ENCODE data around the gene EXOC2.

The EXOC2 gene, protein sequence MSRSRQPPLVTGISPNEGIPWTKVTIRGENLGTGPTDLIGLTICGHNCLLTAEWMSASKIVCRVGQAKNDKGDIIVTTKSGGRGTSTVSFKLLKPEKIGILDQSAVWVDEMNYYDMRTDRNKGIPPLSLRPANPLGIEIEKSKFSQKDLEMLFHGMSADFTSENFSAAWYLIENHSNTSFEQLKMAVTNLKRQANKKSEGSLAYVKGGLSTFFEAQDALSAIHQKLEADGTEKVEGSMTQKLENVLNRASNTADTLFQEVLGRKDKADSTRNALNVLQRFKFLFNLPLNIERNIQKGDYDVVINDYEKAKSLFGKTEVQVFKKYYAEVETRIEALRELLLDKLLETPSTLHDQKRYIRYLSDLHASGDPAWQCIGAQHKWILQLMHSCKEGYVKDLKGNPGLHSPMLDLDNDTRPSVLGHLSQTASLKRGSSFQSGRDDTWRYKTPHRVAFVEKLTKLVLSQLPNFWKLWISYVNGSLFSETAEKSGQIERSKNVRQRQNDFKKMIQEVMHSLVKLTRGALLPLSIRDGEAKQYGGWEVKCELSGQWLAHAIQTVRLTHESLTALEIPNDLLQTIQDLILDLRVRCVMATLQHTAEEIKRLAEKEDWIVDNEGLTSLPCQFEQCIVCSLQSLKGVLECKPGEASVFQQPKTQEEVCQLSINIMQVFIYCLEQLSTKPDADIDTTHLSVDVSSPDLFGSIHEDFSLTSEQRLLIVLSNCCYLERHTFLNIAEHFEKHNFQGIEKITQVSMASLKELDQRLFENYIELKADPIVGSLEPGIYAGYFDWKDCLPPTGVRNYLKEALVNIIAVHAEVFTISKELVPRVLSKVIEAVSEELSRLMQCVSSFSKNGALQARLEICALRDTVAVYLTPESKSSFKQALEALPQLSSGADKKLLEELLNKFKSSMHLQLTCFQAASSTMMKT

DNA sequence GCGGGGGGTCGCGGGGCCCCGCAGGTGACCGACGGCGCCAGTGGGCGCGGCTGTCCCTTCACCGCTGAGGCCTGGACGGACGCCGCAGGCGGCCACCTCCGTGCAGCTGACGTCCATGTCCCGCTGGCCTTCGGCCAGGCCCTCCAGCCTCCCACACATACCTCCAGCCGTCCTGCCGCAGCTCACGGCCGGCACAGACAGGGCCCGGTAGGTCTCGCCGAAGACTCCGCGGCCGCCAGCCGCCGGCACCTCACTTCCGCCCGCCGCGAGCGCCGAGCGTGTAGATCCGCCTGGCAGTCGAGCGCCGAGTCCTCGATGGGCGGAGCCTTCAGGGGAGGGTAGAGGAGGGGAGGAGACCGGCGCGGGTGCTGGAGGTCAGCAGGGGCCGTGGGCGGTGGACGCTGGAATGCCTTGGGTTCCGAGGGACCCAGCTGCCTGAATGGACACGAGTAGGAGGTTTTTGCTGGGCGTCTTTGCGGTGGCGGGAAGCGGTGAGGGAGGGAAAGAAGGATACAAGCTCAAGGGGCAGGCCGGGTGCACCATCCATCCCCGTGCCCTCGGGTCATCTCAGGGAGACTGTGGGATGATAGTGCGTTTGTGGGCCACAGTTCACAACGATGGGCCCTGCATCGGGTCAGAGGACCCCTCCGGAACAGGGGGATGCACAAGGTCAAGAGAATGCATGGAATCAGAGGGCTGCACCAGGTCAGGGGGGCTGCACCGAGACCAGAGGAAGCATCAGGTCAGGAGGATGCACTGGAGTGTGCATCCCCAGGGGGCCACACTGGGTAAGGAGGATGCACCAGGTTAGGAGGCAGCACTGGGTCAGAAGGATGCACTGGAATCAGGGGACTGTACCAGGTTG lies at the start of gene EXOC2:
Gene EXOC2, minus strand, starts transcription at position 282 of the 865 bp plus-strand sequence. CDS start 55,321 bp downstream, outside the sequence.
- peak; percentile 93 for DNase-seq

DNA sequence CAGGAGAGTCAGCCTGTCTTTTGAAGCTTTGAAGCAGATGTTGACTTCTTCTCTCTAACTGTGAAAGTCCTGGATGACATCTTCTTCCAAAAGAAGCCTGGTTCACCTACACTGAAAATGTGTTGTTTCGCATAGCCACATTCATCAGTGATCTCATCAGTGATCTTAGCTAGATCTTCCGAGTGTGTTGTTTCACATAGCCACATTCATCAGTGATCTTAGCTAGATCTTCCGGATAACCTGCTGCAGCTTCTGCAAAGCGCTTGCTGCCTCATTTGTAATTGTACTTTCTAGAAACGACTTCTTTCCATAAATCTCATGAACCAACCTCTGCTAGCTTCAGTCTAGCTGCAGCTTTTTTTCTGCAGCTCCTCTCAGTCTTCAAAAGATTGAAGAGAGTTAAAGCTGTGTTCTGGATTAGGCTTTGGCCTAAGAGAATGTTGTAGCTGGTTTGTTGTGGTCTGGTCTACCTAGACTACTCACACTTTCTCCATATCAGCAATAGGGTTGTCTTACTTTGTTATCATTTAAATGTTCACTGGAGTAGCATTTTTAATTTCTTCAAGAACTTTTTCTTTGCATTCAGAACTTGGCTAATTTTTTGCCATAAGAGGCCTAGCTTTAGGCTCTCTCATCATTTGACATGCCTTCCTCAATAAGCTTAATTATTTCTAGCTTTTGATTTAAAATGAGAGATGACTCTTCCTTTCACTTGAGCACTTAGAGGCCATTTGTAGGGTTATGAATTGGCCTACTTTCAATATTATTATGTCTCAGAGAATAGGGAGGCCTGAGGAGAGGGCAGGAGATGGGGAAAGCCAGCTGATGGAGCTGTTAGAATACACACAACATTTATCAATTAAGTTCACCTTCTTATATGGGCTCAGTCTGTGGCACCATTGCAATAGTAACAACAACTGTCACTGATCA lies 48.7 kb upstream of the EXOC2 start:
- DNase-seq: no peak

GRCh38 chr6:736657-737446 lies 43.9 kb upstream of the EXOC2 start:
- no peak for DNase-seq

- DNase-seq: no peak
These were observed 40.7 kb upstream of the EXOC2 start for GRCh38 chr6:733431-734219.

GRCh38 chr6:731924-732323 lies 39.0 kb upstream of the EXOC2 start:
- DNase-seq: no peak

GRCh38 chr6:729606-730320 lies 36.8 kb upstream of the EXOC2 start:
- DNase-seq: no peak

- no peak for DNase-seq
These were observed 34.9 kb upstream of the EXOC2 start for GRCh38 chr6:727856-728255.

GRCh38 chr6:723540-723939 lies 30.6 kb upstream of the EXOC2 start:
- DNase-seq: no peak

DNA sequence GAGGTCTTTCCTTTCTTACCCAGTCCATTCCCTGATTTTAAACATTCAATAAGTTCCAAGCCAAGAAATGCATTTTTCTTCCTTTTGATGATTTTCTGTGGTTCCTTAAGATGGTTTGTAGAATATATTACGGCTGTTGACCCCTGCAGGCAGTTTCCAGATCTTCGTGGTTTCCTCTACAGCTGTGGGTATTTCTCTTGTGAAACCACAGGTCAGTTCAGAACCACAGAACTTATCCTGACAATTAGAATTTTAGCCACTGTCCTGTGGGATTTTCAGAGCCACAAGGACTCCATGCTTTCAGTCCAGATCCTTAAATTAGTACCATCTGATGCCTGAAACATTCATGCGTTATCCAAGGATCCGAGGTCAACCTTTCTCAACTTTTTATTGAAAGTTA lies 29.7 kb upstream of the EXOC2 start:
- no peak for DNase-seq

- DNase-seq: peak; percentile 85
These were observed 29.2 kb upstream of the EXOC2 start for GRCh38 chr6:722077-722524.

GRCh38 chr6:718345-718744 lies 25.4 kb upstream of the EXOC2 start:
- no peak for DNase-seq

- no peak for DNase-seq
These were observed 24.2 kb upstream of the EXOC2 start for GRCh38 chr6:717135-717534.

- no peak for DNase-seq
These were observed 23.0 kb upstream of the EXOC2 start for GRCh38 chr6:715709-716491.

DNA sequence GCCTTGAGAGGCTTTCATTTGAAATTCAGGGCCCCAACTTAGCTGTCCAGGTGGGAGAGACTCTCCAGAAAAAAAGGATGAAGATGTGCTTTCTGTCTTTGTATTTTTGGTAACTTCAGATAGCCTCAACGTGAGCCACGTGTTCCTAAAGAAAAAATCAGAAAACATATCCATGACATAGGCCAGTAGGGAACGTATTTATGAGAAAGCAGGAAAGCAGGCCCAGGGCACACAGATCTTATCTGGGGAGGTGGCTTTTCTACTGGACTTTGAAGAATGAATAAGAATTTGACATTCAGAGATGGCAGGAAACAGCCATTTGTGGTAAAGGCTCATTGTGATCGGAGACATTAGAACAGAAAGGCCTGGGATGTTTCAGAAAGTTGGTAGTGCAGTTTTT lies 21.2 kb upstream of the EXOC2 start:
- no peak for DNase-seq

GRCh38 chr6:713351-713750 lies 20.4 kb upstream of the EXOC2 start:
- no peak for DNase-seq

DNA sequence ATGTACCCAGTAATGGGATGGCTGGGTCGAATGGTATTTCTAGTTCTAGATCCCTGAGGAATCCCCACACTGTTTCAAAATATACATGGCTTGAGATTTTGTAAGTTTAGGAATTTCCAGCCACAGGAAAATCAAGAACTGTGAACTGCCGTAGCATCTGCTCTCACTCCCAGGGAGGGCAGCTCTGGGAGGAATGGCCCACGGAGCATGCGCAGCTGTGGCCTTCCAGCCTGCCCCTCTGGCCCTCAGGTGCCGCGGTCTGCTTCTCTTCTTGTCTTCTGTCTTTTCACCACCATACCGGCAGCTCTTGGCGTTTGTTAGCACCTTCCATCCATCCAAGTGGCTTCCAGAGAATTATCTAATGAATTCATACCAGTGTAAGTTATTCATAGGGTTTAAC lies 19.9 kb upstream of the EXOC2 start:
- no peak for DNase-seq

DNA sequence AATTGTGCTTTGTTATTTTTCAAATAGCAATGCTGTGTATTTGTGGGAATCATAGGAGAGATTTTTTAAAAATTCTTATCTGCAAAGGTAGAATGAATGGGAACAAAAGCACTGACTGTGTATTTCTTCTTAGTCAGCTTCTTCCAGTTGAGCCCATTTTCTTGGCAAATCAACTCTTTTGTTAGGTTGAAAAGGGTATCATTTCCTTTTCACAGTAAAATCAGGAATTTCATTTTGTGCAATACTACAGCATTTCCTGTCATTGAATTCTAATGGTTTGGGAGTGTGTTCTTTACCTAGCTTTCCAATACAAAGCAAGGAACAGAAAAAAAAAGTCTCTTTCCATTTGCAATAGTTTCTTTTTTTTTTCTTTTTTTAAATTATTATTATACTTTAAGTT lies 19.0 kb upstream of the EXOC2 start:
- no peak for DNase-seq

Measured in activated CD8-positive, alpha-beta memory T cell treated with anti-CD3 and anti-CD28 coated beads for 24 hours (primary cell).